Measurements from ENCODE around the gene CD37.
"Not testable (repeated sequence)": the region's sequence is repeated elsewhere in the genome, so short reads cannot be mapped to it uniquely, and the experiment has no call there.

DNA sequence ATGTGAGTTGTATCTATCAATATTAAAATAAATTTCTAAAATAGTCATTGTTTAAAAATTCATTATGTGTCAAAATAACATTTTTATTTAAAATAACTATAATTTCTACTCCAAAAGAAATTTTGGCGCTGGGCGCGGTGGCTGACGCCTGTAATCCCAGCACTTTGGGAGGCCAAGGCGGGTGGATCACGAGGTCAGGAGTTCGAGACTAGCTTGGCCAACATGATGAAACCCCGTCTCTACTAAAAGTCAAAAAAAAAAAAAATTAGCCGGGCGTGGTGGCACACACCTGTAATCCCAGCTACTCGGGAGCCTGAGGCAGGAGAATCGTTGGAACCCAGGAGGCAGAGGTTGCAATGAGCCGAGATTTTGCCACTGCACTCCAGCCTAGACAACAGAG lies 9.4 kb upstream of the CD37 start:
- not testable (repeated sequence) for TF ChIP-seq CTCF (conservative IDR thresholded peaks at IDR 0.05; ENCODE audit: low read depth, low read length); EZH2phosphoT487 (IDR thresholded peaks at IDR 0.05; ENCODE audit: borderline replicate concordance, low read length)

All from PC-3 (cell line).